Naive thymus-derived CD4-positive, alpha-beta T cell (primary cell): Measurements from ENCODE around the gene KIT. TPM values are rescaled to one million over a fixed set of nuclear protein-coding genes. Genes with fewer than 3 reads are reported as not detected.
A peak's percentile ranks its signal among the peaks of the same experiment; 100 is the strongest.

ENCODE experiments used
- ATAC-seq: fragments of 150-1000 bp; cut with Tn5 transposase; 2 replicates; pipeline ENCODE4 v1.10.0; 2021; ENCODE audit warnings: mild to moderate bottlenecking, moderate library complexity
- CTCF ChIA-PET: fragments of 350-600 bp; sonication (Branson Sonifier 250); formaldehyde crosslinking; loops from one replicate; lab custom pipeline; 2021; ENCODE audit warnings: antibody characterized with exemption; lab: Charles Lee
- POLR2A ChIA-PET: fragments of 350-600 bp; sonication (Branson Sonifier 250); formaldehyde crosslinking; loops from one replicate; lab custom pipeline; 2021; ENCODE audit warnings: antibody characterized with exemption, inconsistent platforms; lab: Charles Lee
- DNase-seq, 9 donors: peaks; one replicate each; pipeline versions ENCODE4 v3.0.0 to v3.0.0-alpha.2; 2020 to 2022; ENCODE audit warnings: mixed read lengths in 1 of 9
- H3K27ac ChIP-seq: one replicate; pipeline ENCODE4 v1.7.0; 2013; ENCODE audit warnings: mild to moderate bottlenecking, low read depth, low read length, moderate library complexity
- H3K27me3 ChIP-seq, 2 donors: one replicate each; pipeline ENCODE4 v1.7.0; 2013; ENCODE audit warnings: low read length in 2 of 2, mild to moderate bottlenecking in 2 of 2, moderate library complexity in 2 of 2; ENCODE audit not compliant: control insufficient read depth in 2 of 2, insufficient read depth in 2 of 2
- H3K36me3 ChIP-seq, 3 experiments: 1 replicate in 2 of 3; 2 replicates in 1 of 3; pipeline ENCODE4 v1.7.0; 2013; ENCODE audit warnings: low read length in 3 of 3, mild to moderate bottlenecking in 3 of 3, moderate library complexity in 1 of 3; ENCODE audit not compliant: insufficient read depth in 3 of 3, control insufficient read depth in 2 of 3
- H3K4me1 ChIP-seq, 2 donors: one replicate each; pipeline ENCODE4 v1.7.0; 2013; ENCODE audit warnings: low read length in 2 of 2, mild to moderate bottlenecking in 2 of 2, moderate library complexity in 1 of 2; ENCODE audit not compliant: control insufficient read depth in 2 of 2, insufficient read depth in 2 of 2
- H3K4me3 ChIP-seq: 2 replicates; pipeline ENCODE4 v1.7.0; 2013; ENCODE audit warnings: mild to moderate bottlenecking, low read length
- H3K9me3 ChIP-seq, 3 experiments: 1 replicate in 2 of 3; 2 replicates in 1 of 3; pipeline ENCODE4 v1.7.0; 2013; ENCODE audit warnings: low read length in 3 of 3; ENCODE audit not compliant: control insufficient read depth in 2 of 3
- H3K27ac Mint-ChIP-seq, 9 donors: one replicate each; pipeline ENCODE4 v1.8.0; 2020 to 2022; ENCODE audit warnings: mixed read lengths in 9 of 9, mild to moderate bottlenecking in 8 of 9, moderate library complexity in 5 of 9, inconsistent platforms in 2 of 9
- H3K27me3 Mint-ChIP-seq, 5 donors: one replicate each; pipeline ENCODE4 v1.8.0; 2021 to 2022; ENCODE audit warnings: mixed read lengths in 5 of 5, mild to moderate bottlenecking in 1 of 5
- H3K36me3 Mint-ChIP-seq, 5 donors: one replicate each; pipeline ENCODE4 v1.8.0; 2020 to 2022; ENCODE audit warnings: mixed read lengths in 5 of 5, mild to moderate bottlenecking in 3 of 5, inconsistent platforms in 1 of 5
- H3K4me1 Mint-ChIP-seq, 7 donors: one replicate each; pipeline ENCODE4 v1.8.0; 2020 to 2022; ENCODE audit warnings: mixed read lengths in 7 of 7, mild to moderate bottlenecking in 3 of 7, inconsistent platforms in 1 of 7
- H3K4me3 Mint-ChIP-seq, 10 donors: one replicate each; pipeline ENCODE4 v1.8.0; 2020 to 2022; ENCODE audit warnings: mild to moderate bottlenecking in 10 of 10, mixed read lengths in 10 of 10, moderate library complexity in 6 of 10, inconsistent platforms in 2 of 10
- H3K9me3 Mint-ChIP-seq, 11 donors: one replicate each; pipeline ENCODE4 v1.8.0; 2020 to 2022; ENCODE audit warnings: mixed read lengths in 11 of 11, mild to moderate bottlenecking in 4 of 11, inconsistent platforms in 1 of 11, moderate library complexity in 1 of 11
- intact Hi-C, 2 donors: fragments of 100-400 bp; cut with micrococcal nuclease; formaldehyde crosslinking; loops; one replicate each; pipeline ENCODE4 v1.15.1; 2023
- polyA plus RNA-seq, 2 donors: library from polyadenylated mRNA; unstranded; fragments of 300-500 nt; fragmentation: Illumina TruSeq; gene quantifications; one replicate each; pipeline ENCODE4 v1.2.3, GENCODE V29; 2021
- total RNA-seq, 6 experiments: library from RNA in 5 of 6; stranded (reverse) in 5 of 6; gene quantifications; 1 replicate in 5 of 6; 2 replicates in 1 of 6; pipeline ENCODE4 v1.2.3 and lab custom pipeline; 2021 to 2026

KIT gene
- total and polyA plus RNA-seq, 7 experiments from 2014 or later: 0.08 to 1.2 (median 0.16) TPM; not detected in 1

DNA sequence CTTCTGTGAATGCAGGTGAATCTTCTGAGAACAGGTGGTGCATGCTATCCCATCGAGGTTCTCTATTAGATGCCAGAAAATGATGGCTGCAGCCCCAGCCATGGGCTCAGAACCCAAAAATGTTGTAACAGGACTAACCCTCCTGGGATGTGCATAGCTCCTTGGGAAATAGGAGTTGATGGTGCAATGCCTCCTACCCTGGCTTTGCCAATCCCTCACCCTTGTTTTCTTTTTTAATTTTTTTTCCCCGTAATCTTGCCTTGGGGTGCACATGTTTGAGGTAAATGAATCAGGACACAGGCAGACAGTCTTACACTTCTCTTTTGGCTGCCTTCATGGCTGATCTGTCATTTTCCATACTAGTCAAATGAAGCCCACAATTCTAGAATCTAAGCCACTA, 96.6 kb downstream of the KIT start:
- Histone ChIP-seq H3K9me3 (no peaks in the 10 kb centered on the region), H3K27me3 (no peaks in the 10 kb centered on the region), H3K4me3 (no peak overlapping the region), H3K4me1 (no peaks in the 10 kb centered on the region), H3K27ac (no peak overlapping the region), H3K36me3 (no peaks in the 10 kb centered on the region)
- Mint-ChIP-seq H3K9me3 (peaks cover 0 to 6% (median 0%) of the 10 kb centered on the region in 11 donors), H3K27me3 (peaks cover 0 to 3% (median 0%) of the 10 kb centered on the region in 5 donors), H3K4me3 (no peak overlapping the region), H3K4me1 (no peaks in the 10 kb centered on the region), H3K36me3 (no peaks in the 10 kb centered on the region), H3K27ac (no peak overlapping the region)
- intact Hi-C loops: no loop called here
- ChIA-PET POLR2A (no interaction called here), CTCF (no interaction called here)
- DNase-seq (no peak), ATAC-seq (no peak)

- no peaks in the 10 kb centered on the region for H3K27me3 ChIP-seq
- H3K4me1 Mint-ChIP-seq: no peaks in the 10 kb centered on the region
- POLR2A ChIA-PET: no interaction called here
- H3K27me3 Mint-ChIP-seq: peaks cover 0 to 2% (median 0%) of the 10 kb centered on the region in 5 donors
- no peak overlapping the region for H3K4me3 Mint-ChIP-seq
- no peak overlapping the region for H3K4me3 ChIP-seq
- intact Hi-C loops: no loop called here
- CTCF ChIA-PET: no interaction called here
- H3K27ac ChIP-seq: no peak overlapping the region
- H3K36me3 Mint-ChIP-seq: peaks cover 0 to 12% (median 0%) of the 10 kb centered on the region in 5 donors
- peaks cover 0 to 49% (median 18%) of the 10 kb centered on the region in 11 donors for H3K9me3 Mint-ChIP-seq
- H3K36me3 ChIP-seq: no peaks in the 10 kb centered on the region
- peak overlapping the region in 1 of 9 donors; percentile 38 for H3K27ac Mint-ChIP-seq
- ATAC-seq: no peak
- no peaks in the 10 kb centered on the region for H3K4me1 ChIP-seq
- DNase-seq: no peak
- H3K9me3 ChIP-seq: peaks cover 0 to 6% (median 0%) of the 10 kb centered on the region in 3 experiments
These were observed 106.7 kb downstream of the KIT start for GRCh38 chr4:54764476-54764875.

- Histone ChIP-seq H3K27ac (no peak overlapping the region), H3K27me3 (no peaks in the 10 kb centered on the region), H3K36me3 (no peaks in the 10 kb centered on the region), H3K4me1 (no peaks in the 10 kb centered on the region), H3K9me3 (peaks cover 0 to 6% (median 0%) of the 10 kb centered on the region in 3 experiments), H3K4me3 (no peak overlapping the region)
- Mint-ChIP-seq H3K27ac (no peak overlapping the region), H3K27me3 (peaks cover 0 to 2% (median 0%) of the 10 kb centered on the region in 5 donors), H3K4me3 (no peak overlapping the region), H3K4me1 (no peaks in the 10 kb centered on the region), H3K9me3 (peaks cover 0 to 23% (median 14%) of the 10 kb centered on the region in 11 donors), H3K36me3 (peaks cover 0 to 5% (median 0%) of the 10 kb centered on the region in 5 donors)
- ATAC-seq (no peak), DNase-seq (no peak)
- CTCF ChIA-PET: no interaction called here
- intact Hi-C loops: no loop called here
- POLR2A ChIA-PET: no interaction called here
These were observed 109.6 kb downstream of the KIT start for GRCh38 chr4:54767376-54767775.

- Mint-ChIP-seq H3K9me3 (peaks cover 0 to 11% (median 0%) of the 10 kb centered on the region in 11 donors), H3K4me3 (no peak overlapping the region), H3K36me3 (no peaks in the 10 kb centered on the region), H3K27me3 (no peaks in the 10 kb centered on the region), H3K4me1 (no peaks in the 10 kb centered on the region), H3K27ac (no peak overlapping the region)
- ChIA-PET CTCF (no interaction called here), POLR2A (no interaction called here)
- Histone ChIP-seq H3K27me3 (no peaks in the 10 kb centered on the region), H3K4me3 (no peak overlapping the region), H3K4me1 (no peaks in the 10 kb centered on the region), H3K36me3 (no peaks in the 10 kb centered on the region), H3K27ac (no peak overlapping the region), H3K9me3 (no peaks in the 10 kb centered on the region)
- intact Hi-C loops: no loop called here
- no peak for ATAC-seq
- no peak for DNase-seq
These were observed 115.3 kb downstream of the KIT start for GRCh38 chr4:54773022-54773421.

GRCh38 chr4:54779036-54779435, 121.3 kb downstream of the KIT start:
- intact Hi-C loops: no loop called here
- Histone ChIP-seq H3K36me3 (no peaks in the 10 kb centered on the region), H3K27me3 (no peaks in the 10 kb centered on the region), H3K9me3 (no peaks in the 10 kb centered on the region), H3K27ac (no peak overlapping the region), H3K4me3 (no peak overlapping the region), H3K4me1 (no peaks in the 10 kb centered on the region)
- DNase-seq: no peak
- POLR2A ChIA-PET: no interaction called here
- H3K9me3 Mint-ChIP-seq: peaks cover 0 to 4% (median 0%) of the 10 kb centered on the region in 11 donors
- H3K27ac Mint-ChIP-seq: no peak overlapping the region
- H3K4me3 Mint-ChIP-seq: no peak overlapping the region
- H3K27me3 Mint-ChIP-seq: no peaks in the 10 kb centered on the region
- peaks cover 0 to 14% (median 8%) of the 10 kb centered on the region in 7 donors for H3K4me1 Mint-ChIP-seq
- ATAC-seq: no peak
- no peaks in the 10 kb centered on the region for H3K36me3 Mint-ChIP-seq
- CTCF ChIA-PET: no interaction called here

GRCh38 chr4:54779476-54780148, 121.9 kb downstream of the KIT start:
- POLR2A ChIA-PET: no interaction called here
- Histone ChIP-seq H3K4me1 (no peaks in the 10 kb centered on the region), H3K27ac (no peak overlapping the region), H3K27me3 (no peaks in the 10 kb centered on the region), H3K36me3 (no peaks in the 10 kb centered on the region), H3K9me3 (no peaks in the 10 kb centered on the region), H3K4me3 (no peak overlapping the region)
- CTCF ChIA-PET: no interaction called here
- ATAC-seq: no peak
- Mint-ChIP-seq H3K27me3 (no peaks in the 10 kb centered on the region), H3K4me3 (no peak overlapping the region), H3K4me1 (peaks cover 0 to 14% (median 8%) of the 10 kb centered on the region in 7 donors), H3K36me3 (no peaks in the 10 kb centered on the region), H3K27ac (peak overlapping the region in 5 of 9 donors; percentile 2 to 79 (median 33)), H3K9me3 (peaks cover 0 to 4% (median 0%) of the 10 kb centered on the region in 11 donors)
- DNase-seq: no peak
- intact Hi-C loops: no loop called here

DNA sequence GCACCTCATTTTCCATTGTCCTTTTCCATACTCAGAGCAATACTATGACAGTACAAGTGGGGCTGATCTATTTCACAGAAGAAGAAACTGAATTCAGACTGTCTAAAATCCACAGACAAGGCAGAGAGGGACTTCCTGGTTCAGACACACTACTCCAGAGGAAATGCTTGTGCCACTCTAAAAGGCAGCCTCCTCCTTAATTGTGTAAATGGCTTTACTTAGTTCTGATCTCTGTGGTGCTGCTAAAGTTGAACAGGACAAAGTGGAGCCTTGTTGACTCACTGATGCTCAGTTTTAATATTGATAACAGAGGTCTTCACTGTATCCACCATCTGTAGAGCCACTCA, 122.4 kb downstream of the KIT start:
- Histone ChIP-seq H3K36me3 (no peaks in the 10 kb centered on the region), H3K4me3 (no peak overlapping the region), H3K4me1 (no peaks in the 10 kb centered on the region), H3K27ac (no peak overlapping the region), H3K9me3 (no peaks in the 10 kb centered on the region), H3K27me3 (no peaks in the 10 kb centered on the region)
- Mint-ChIP-seq H3K36me3 (no peaks in the 10 kb centered on the region), H3K9me3 (peaks cover 0 to 4% (median 0%) of the 10 kb centered on the region in 11 donors), H3K27ac (peak overlapping the region in 5 of 9 donors; percentile 2 to 79 (median 33)), H3K4me1 (peaks cover 0 to 14% (median 8%) of the 10 kb centered on the region in 7 donors), H3K27me3 (no peaks in the 10 kb centered on the region), H3K4me3 (no peak overlapping the region)
- intact Hi-C loops: no loop called here
- peak; percentile 40 for ATAC-seq
- CTCF ChIA-PET: no interaction called here
- peak in 3 of 9 donors; percentile 7 to 11 (median 9) for DNase-seq
- POLR2A ChIA-PET: no interaction called here
